Right lung (tissue), 10 donors: ENCODE data around the gene TMC2. TPM values are rescaled to one million over a fixed set of nuclear protein-coding genes. Genes with fewer than 3 reads are reported as not detected.
"Not testable (repeated sequence)": the region's sequence is repeated elsewhere in the genome, so short reads cannot be mapped to it uniquely, and the experiment has no call there.

Experiments
- DNase-seq, 2 donors: peaks; one replicate each; pipeline ENCODE4 v3.0.0-alpha.2; 2013
- long read RNA-seq, 8 donors: transcript quantifications; one replicate each; lab custom pipeline, GENCODE V29; 2026
- polyA plus RNA-seq, 5 donors: library from polyadenylated mRNA; unstranded; fragments of 120-200 nt; gene quantifications; one replicate each; pipeline versions ENCODE4 v1.2.1 to v1.2.3, GENCODE V29; 2013; ENCODE audit warnings: inconsistent platforms in 1 of 5, low replicate concordance in 1 of 5; ENCODE audit not compliant: insufficient read length in 5 of 5, insufficient read depth in 1 of 5

The TMC2 gene, protein sequence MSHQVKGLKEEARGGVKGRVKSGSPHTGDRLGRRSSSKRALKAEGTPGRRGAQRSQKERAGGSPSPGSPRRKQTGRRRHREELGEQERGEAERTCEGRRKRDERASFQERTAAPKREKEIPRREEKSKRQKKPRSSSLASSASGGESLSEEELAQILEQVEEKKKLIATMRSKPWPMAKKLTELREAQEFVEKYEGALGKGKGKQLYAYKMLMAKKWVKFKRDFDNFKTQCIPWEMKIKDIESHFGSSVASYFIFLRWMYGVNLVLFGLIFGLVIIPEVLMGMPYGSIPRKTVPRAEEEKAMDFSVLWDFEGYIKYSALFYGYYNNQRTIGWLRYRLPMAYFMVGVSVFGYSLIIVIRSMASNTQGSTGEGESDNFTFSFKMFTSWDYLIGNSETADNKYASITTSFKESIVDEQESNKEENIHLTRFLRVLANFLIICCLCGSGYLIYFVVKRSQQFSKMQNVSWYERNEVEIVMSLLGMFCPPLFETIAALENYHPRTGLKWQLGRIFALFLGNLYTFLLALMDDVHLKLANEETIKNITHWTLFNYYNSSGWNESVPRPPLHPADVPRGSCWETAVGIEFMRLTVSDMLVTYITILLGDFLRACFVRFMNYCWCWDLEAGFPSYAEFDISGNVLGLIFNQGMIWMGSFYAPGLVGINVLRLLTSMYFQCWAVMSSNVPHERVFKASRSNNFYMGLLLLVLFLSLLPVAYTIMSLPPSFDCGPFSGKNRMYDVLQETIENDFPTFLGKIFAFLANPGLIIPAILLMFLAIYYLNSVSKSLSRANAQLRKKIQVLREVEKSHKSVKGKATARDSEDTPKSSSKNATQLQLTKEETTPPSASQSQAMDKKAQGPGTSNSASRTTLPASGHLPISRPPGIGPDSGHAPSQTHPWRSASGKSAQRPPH
- under 1 TPM; 0.09 to 0.35 (median 0.27) TPM for polyA plus RNA-seq
- long read RNA-seq, donor 1 = 0 reads
- long read RNA-seq, donor 2 = 0 reads
- long read RNA-seq, donor 3 = 0 reads
- long read RNA-seq, donor 4 = 0 reads
- long read RNA-seq, donor 5 = 0 reads
- long read RNA-seq, donor 6 = 0 reads
- long read RNA-seq, donor 7 = 0 reads
- long read RNA-seq, donor 8 = 0 reads

GRCh38 chr20:2536560-2536986 lies at the start of gene TMC2:
TMC2 (plus strand) TSS chr20:2536573; CDS start chr20:2536622, 49 bp downstream.
- no peak for DNase-seq

DNA sequence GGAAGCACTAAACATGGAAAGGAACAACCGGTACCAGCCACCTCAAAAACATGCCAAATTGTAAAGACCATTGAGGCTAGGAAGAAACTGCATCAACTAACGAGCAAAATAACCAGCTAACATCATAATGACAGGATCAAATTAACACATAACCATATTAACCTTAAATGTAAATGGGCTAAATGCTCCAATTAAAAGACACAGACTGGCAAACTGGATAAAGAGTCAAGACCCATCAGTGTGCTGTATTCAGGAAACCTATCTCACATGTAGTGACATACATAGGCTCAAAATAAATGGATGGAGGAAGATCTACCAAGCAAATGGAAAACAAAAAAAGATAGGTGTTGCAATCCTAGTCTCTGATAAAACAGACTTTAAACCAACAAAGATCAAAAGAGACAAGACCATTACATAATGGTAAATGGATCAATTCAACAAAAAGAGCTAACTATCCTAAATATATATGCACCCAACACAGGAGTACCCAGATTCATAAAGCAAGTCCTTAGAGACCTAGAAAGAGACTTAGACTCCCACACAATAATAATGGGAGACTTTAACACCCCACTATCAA lies 33.5 kb upstream of the TMC2 start:
- not testable (repeated sequence) for DNase-seq

- not testable (repeated sequence) for DNase-seq
These were observed 31.6 kb upstream of the TMC2 start for GRCh38 chr20:2504803-2505202.

DNA sequence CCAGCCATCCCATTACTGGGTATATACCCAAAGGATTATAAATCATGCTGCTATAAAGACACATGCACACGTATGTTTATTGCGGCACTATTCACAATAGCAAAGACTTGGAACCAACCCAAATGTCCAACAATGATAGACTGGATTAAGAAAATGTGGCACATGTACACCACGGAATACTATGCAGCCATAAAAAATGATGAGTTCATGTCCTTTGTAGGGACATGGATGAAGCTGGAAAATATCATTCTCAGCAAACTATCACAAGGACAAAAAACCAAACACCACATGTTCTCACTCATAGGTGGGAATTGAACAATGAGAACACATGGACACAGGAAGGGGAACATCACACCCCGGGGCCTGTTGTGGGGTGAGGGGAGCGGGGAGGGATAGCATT lies 29.9 kb upstream of the TMC2 start:
- DNase-seq = not testable (repeated sequence)

- no peak for DNase-seq
These were observed 28.9 kb upstream of the TMC2 start for GRCh38 chr20:2507464-2507863.

- no peak for DNase-seq
These were observed 28.3 kb upstream of the TMC2 start for GRCh38 chr20:2507875-2508630.

- peak; percentile 83 to 85 for DNase-seq
These were observed 27.5 kb upstream of the TMC2 start, which contains the start of gene ZNF343 for GRCh38 chr20:2508631-2509467. ZNF343 (minus strand) TSS chr20:2508915; CDS start chr20:2493895, 15,020 bp downstream.

DNA sequence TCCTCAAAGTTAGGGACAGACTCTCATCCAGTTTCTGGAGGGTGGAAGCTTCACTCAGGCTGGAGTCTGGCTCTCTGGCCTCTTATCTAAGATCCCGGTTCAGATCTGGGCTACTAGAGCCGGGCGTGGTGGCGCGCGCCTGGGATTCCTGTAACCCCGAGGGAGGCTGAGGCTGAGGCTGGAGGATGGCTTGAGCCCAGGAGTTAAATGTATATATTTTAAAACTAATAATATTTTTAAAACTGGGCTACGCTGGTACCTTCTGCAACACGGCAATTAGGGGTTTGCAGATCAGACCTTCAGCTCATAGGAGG lies 26.9 kb upstream of the TMC2 start:
- no peak for DNase-seq

GRCh38 chr20:2509794-2510193 lies 26.6 kb upstream of the TMC2 start:
- no peak for DNase-seq

DNA sequence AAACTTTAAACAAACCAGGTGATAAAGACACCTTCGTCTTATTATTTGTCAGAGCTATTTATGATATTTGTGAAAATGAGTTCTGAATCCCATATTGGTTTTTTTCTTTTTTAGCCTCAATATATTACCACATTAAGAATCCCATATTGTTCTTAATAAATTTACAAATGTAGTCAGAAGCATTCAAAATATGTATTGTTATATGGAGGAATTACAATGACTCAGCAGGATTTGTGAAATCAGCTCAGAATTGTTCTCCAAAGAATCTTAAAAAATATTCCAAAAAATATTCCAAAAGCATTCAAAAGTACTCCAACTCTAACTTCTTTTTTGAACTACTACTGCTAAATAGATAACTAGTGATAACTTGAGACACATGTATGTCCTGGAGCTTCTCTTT lies 21.2 kb upstream of the TMC2 start:
- no peak for DNase-seq

DNA sequence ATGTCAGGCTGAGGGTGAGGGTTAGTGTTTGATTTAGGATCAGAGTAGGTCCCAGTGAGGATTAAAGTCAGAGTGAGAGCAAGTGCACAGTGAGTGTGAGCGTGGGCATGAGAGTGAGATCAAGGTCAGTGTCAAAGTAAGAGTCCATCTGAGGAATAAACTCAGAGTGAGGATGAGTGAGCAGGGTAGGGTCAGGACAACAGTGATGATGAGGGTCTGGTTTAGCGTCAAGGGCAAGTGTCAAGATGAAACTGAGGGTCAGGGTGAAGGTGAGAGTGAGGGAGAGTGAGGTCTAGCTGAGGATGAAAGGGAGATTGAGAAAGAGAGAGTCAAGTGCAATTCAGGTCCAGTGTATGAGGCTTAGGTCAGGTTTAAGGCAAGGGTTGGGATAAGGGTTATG lies 20.0 kb upstream of the TMC2 start:
- no peak for DNase-seq

DNA sequence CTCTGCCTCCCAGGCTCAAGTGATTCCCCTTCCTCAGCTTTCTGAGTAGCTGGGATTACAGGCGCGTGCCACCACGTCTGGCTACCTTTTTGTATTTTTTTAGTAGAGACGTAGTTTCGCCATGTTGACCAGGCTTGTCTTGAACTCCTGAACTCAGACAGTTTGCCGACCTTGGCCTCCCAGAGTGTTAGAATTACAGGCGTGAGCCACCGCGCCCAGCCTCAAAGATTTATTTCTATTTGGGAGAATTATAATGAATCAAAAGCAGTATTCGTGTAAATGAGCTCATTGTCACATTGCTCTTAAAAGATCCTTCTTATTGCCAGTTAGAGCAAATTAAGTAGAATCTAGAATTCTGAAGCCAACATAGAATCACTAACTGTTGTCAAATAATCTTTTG lies 18.3 kb upstream of the TMC2 start:
- no peak for DNase-seq

- no peak for DNase-seq
These were observed 17.8 kb upstream of the TMC2 start for GRCh38 chr20:2518558-2518957.

DNA sequence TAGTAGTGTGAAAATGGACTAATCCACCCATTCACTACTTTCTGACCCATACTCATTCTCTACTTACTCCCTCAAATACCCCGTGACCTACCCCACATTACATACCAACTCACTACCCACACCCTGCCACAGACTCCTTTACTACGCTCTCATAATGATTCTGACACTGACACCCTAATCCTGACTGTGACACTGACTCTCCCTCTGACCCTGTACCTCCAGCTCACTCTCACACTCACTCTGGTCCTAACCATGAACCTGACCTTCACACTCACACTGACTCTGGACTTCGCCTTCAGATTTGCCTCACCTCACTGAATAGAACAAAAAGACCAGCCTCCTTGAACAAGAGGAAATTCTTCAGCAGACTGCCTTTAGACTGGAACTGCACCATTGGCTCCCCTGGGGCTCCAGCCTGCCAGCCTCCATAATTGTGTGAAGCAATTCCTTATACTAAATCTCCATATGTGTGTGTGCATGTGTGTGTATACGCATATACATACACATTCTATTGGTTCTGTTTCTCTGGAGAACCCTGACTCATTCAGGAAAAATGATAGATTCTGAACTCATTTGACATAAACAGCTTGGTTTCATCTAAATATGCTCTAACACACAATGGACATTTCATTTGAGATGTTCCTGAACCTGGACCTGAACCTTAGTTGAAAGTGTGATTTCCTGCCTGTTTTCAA lies 17.1 kb upstream of the TMC2 start:
- DNase-seq = no peak

DNA sequence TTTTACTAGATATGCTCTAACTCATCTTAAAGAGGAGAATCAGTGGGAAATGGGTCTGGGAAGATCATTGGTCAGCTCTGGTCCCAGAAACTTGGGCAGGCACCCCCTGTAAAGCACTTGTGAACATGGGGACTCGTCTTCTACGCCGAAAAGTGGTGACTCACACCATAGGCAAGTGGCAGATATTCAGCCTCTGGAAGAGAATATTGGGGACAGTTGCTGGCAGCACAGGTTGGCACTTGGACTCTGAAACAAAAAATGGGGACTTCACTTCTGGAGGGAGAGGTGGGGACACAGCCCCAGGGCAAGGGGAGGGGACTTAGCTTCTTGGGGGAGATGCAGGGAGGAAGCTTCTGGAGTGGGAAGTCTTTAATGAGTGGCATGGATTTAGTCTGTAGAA lies 15.8 kb upstream of the TMC2 start:
- DNase-seq = no peak

GRCh38 chr20:2521369-2522305 lies 14.7 kb upstream of the TMC2 start:
- DNase-seq = no peak

- not testable (repeated sequence) for DNase-seq
These were observed 13.4 kb upstream of the TMC2 start for GRCh38 chr20:2522826-2523429.
